Body of pancreas (tissue), 4 donors: Measurements from ENCODE around the gene DIPK2B. TPM values are rescaled to one million over a fixed set of nuclear protein-coding genes. Genes with fewer than 3 reads are reported as not detected.

Experiments
- ATAC-seq: fragments of 150-250 bp; one replicate; pipeline ENCODE4 v1.9.1; 2016
- DNase-seq, 4 donors: peaks; one replicate each; pipeline ENCODE4 v3.0.0-alpha.2; 2019
- H3K27ac ChIP-seq, 4 donors: fragments of 200-600 bp; sonication (generic); 1 replicate in 3 of 4; 2 replicates in 1 of 4; pipeline versions ENCODE4 v1.5.1 to v1.6.1; 2016 to 2019; ENCODE audit warnings: mild to moderate bottlenecking in 1 of 4, mixed read lengths in 1 of 4, moderate library complexity in 1 of 4
- H3K27me3 ChIP-seq, 2 donors: fragments of 200-600 bp; sonication (generic); one replicate each; pipeline ENCODE4 v1.6.0; 2016; ENCODE audit warnings: mild to moderate bottlenecking in 1 of 2
- H3K36me3 ChIP-seq, 2 donors: fragments of 200-600 bp; sonication (generic); replicated peaks in 1 of 2; 2 replicates each; pipeline ENCODE4 v1.5.1; 2016; ENCODE audit warnings: low read depth in 2 of 2; ENCODE audit not compliant: insufficient read depth in 1 of 2
- H3K4me1 ChIP-seq: fragments of 200-600 bp; sonication (generic); one replicate; pipeline ENCODE4 v1.6.0; 2016
- H3K4me3 ChIP-seq, 2 donors: fragments of 200-600 bp; sonication (generic); 1 replicate in 1 of 2; 2 replicates in 1 of 2; pipeline ENCODE4 v1.5.1; 2016 to 2019
- H3K9me3 ChIP-seq, 3 donors: fragments of 200-600 bp; sonication (generic); 1 replicate in 2 of 3; 2 replicates in 1 of 3; pipeline ENCODE4 v1.5.1; 2016
- POLR2A ChIP-seq, 3 donors: fragments of 450-650 bp; IDR thresholded peaks; one replicate each; pipeline ENCODE4 v1.6.1; 2016; ENCODE audit warnings: antibody characterized with exemption in 3 of 3, mild to moderate bottlenecking in 2 of 3
- WGBS, 2 donors: methylation state at CpG; one replicate each; pipeline ENCODE4 v1.1.5; 2017; 5-methylcytosine and 5-hydroxymethylcytosine counted together
- intact Hi-C: fragments of 100-400 bp; cut with DNase I; formaldehyde crosslinking; loops from one replicate; pipeline ENCODE4 v1.15.1; 2023
- total RNA-seq, 2 donors: library from RNA; depleted of rRNA; stranded (reverse); fragments of >200 nt; gene quantifications; one replicate each; pipeline ENCODE4 v1.1.0, GENCODE V29; 2016
- TF ChIP-seq, protein P1 (sequence below), 7 experiments: fragments of 450-650 bp in 4 of 7; fragments of 200-600 bp in 3 of 7; sonication (generic) in 3 of 7; IDR thresholded peaks; one replicate each; pipeline ENCODE4 v1.5.1; 2016 to 2019; ENCODE audit warnings: antibody characterized with exemption in 7 of 7

Gene DIPK2B
- total RNA-seq, 2 donors from 2014 or later: 4.0 to 6.7 TPM

DNA sequence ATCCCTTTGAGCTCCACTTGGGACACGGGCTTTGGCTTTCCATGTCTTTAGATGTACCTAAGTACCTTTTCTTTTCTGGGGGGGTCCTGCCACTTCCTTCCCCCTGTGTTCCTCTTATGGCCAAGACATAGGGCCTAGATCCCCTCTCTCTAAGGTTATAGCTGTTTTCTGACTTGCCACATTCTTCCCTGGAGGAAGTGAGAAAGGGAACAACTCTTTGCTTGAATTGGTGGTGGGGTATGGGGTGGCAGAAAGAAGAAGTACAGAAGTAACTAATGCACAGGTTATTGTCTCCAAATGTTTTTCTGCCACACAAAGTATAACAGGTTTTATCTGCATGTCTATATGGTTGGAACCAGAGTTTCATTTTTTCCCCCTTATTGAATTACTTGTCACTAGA lies 29.7 kb upstream of the DIPK2B start:
- WGBS, 2 donors: 67 to 88% methylated on average over 1 of the region's 1 CpG
- no peak for DNase-seq
- no peaks in the 10 kb centered on the region for H3K36me3 ChIP-seq
- TF ChIP-seq POLR2A (IDR thresholded peaks at IDR 0.05): no peak
- TF ChIP-seq, protein P1, sequence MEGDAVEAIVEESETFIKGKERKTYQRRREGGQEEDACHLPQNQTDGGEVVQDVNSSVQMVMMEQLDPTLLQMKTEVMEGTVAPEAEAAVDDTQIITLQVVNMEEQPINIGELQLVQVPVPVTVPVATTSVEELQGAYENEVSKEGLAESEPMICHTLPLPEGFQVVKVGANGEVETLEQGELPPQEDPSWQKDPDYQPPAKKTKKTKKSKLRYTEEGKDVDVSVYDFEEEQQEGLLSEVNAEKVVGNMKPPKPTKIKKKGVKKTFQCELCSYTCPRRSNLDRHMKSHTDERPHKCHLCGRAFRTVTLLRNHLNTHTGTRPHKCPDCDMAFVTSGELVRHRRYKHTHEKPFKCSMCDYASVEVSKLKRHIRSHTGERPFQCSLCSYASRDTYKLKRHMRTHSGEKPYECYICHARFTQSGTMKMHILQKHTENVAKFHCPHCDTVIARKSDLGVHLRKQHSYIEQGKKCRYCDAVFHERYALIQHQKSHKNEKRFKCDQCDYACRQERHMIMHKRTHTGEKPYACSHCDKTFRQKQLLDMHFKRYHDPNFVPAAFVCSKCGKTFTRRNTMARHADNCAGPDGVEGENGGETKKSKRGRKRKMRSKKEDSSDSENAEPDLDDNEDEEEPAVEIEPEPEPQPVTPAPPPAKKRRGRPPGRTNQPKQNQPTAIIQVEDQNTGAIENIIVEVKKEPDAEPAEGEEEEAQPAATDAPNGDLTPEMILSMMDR (IDR thresholded peaks at IDR 0.05): no peak
- no peaks in the 10 kb centered on the region for H3K9me3 ChIP-seq
- ATAC-seq: no peak
- intact Hi-C loops: no loop called here
- H3K4me1 ChIP-seq: no peaks in the 10 kb centered on the region
- no peaks in the 10 kb centered on the region for H3K27me3 ChIP-seq
- no peak overlapping the region for H3K27ac ChIP-seq
- H3K4me3 ChIP-seq: no peak overlapping the region

DNA sequence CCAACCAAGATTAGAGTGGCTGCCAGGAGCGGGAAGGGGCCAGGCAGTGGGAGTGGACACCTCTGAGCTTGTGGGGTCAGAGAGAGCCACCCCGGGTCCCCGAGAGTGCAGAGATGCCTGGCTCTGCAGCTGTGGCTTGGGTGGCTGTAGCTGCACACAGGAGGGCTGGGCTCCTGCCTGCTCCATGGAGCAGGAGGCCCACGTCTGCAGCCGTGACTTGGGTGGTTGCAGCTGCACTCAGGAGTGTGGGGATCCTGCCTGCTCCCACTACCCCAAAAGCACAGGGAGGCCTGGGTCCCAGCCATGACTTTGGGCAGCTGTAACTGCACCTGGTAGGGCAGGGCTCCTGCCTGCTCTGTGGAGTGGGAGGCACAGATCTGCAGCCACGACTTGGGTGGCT lies 28.7 kb upstream of the DIPK2B start:
- 68% methylated on average over 4 of the region's 6 CpGs; no CpG with 5 or more reads in 1 of the 2 donors for WGBS, 2 donors
- Histone ChIP-seq H3K4me1 (no peaks in the 10 kb centered on the region), H3K4me3 (no peak overlapping the region), H3K9me3 (no peaks in the 10 kb centered on the region), H3K27ac (no peak overlapping the region), H3K27me3 (no peaks in the 10 kb centered on the region), H3K36me3 (no peaks in the 10 kb centered on the region)
- TF ChIP-seq POLR2A (IDR thresholded peaks at IDR 0.05): no peak
- TF ChIP-seq, protein P1 (IDR thresholded peaks at IDR 0.05): no peak
- no peak for DNase-seq
- intact Hi-C loops: no loop called here
- no peak for ATAC-seq

DNA sequence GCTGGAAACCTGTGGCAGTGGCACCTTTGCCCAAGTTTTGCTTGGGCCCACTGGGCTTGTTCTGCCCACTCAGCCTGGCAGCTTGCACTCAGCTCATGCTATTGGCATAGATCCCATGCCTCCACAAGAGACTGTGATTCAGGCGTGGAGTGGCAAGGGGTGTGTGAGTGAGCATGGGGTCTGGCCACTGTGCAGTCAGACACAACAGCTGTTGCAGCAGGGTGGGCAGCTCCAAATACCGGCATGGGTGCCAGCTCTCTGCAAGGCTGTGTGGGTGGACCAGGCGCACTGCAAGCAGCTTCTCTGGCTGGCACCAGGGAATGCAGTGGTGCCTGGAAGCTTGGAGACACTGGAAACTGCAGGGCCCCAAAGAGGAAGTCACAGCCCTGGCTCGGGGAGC lies 27.4 kb upstream of the DIPK2B start:
- no peak for DNase-seq
- H3K4me3 ChIP-seq: no peak overlapping the region
- no peak for ATAC-seq
- TF ChIP-seq, protein P1 (IDR thresholded peaks at IDR 0.05): no peak
- no peak for TF ChIP-seq POLR2A (IDR thresholded peaks at IDR 0.05)
- no peaks in the 10 kb centered on the region for H3K27me3 ChIP-seq
- no peaks in the 10 kb centered on the region for H3K9me3 ChIP-seq
- no peaks in the 10 kb centered on the region for H3K4me1 ChIP-seq
- intact Hi-C loops: no loop called here
- 89% methylated on average over 3 of the region's 4 CpGs; no CpG with 5 or more reads in 1 of the 2 donors for WGBS, 2 donors
- H3K27ac ChIP-seq: no peak overlapping the region
- no peaks in the 10 kb centered on the region for H3K36me3 ChIP-seq

DNA sequence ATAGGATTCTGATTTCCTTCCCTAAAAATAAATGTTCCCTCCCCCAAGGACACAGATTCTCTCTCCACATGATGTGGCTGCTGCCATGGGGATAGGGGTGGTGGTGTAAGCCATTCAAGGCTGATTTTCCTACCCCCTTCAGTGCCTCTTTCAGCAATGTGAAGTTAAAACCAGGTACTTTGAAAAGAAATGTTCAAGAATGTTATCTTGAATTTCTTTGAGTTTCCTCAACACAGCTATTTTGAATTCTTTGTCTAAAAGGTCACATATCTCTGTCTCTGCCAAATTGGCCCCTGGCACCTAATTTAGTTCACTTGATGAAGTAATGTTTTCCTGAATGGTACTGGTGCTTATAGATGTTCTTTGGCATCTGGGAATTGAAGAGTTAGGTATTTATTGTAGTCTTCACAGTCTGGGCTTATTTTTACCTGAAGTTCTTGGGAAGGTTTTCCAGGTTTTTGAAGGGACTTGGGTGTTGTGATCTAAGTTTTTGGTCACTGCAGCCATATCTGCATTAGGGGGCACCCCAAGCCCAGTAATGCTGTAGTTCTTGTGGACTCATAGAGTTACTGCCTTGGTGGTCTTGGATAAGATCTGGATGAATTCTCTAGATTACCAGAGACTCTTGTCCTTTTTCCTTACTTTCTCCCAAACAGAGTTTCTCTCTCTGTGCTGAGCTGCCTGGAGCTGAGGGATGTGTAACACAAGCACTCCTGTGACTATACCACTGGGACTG lies 7.6 kb upstream of the DIPK2B start:
- intact Hi-C loops: no loop called here
- Histone ChIP-seq H3K9me3 (no peaks in the 10 kb centered on the region), H3K27me3 (no peaks in the 10 kb centered on the region), H3K4me1 (no peaks in the 10 kb centered on the region), H3K27ac (no peak overlapping the region), H3K4me3 (no peak overlapping the region), H3K36me3 (no peaks in the 10 kb centered on the region)
- TF ChIP-seq, protein P1 (IDR thresholded peaks at IDR 0.05): no peak
- TF ChIP-seq POLR2A (IDR thresholded peaks at IDR 0.05): no peak
- DNase-seq (no peak), ATAC-seq (no peak)

DNA sequence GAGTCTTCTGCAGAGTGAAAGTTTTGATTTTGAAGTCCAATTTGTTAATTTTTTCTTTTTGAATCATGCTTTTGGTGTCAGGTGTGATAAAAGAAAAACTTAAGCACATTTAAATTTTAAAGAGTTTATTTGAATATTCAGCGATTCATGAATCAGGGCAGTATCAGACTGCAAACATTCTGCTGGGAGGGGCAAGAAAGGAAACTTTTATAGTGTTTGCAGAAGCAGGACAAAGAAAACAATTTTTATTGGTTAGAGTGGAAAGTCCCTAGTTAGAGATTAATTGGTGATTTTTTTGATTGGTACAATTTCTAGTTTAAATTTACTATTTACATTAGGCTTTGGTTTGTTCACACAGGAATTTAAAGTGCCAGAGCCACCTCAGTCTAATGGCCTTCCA lies 1.5 kb upstream of the DIPK2B start:
- no peak for TF ChIP-seq POLR2A (IDR thresholded peaks at IDR 0.05)
- TF ChIP-seq, protein P1 (IDR thresholded peaks at IDR 0.05): no peak
- Histone ChIP-seq H3K27ac (no peak overlapping the region), H3K27me3 (no peaks in the 10 kb centered on the region), H3K36me3 (no peaks in the 10 kb centered on the region), H3K9me3 (no peaks in the 10 kb centered on the region), H3K4me3 (no peak overlapping the region), H3K4me1 (no peaks in the 10 kb centered on the region)
- no peak for ATAC-seq
- 5 to 12% methylated on average over 1 of the region's 1 CpG for WGBS, 2 donors
- no peak for DNase-seq
- intact Hi-C loops: no loop called here
